ENCODE results near the gene ITGAD. TPM values are rescaled to one million over a fixed set of nuclear protein-coding genes. Genes with fewer than 3 reads are reported as not detected.

The ITGAD gene
- total and polyA plus RNA-seq, 4 donors, result 0.04 to 3.6 (median 2.1) TPM

DNA sequence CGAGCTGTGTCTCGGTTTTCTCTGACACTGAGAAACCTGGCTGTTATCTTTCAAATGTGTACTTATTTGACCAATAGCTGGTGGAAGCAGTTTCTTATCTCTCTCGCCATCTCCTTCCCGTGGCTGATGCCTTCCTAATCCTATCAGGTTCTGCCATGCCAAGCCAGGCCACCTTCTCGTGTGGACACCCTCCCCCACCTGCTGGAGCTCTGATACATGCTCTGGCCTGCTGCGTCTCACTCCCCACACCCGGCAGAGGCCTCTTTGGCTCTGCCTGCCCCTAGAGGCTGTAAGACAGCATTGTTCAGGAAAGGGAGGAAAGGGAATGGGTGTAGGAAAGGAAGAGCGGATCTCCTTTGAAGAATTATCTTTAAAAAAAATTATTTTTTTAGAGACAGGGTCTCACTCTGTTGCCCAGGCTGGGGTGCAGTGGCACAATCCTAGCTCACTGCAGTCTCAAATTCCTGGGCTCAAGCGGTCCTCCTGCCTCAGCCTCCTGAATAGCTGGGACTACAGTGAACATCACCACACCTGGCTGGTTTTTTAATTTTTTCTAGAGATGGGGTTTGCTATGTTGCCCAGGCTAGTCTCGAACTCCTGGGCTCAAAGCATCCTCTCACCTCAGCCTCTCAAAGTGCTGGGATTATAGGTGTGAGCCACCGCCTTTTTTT lies 58.7 kb downstream of the ITGAD start:
- Histone ChIP-seq H3K36me3 (ENCODE audit: control insufficient read depth in 4 of 4, insufficient read depth in 3 of 4, low read depth in 1 of 4, low read length in 3 of 4) (no peaks in the 10 kb centered on the region), H3K27me3 (ENCODE audit: control insufficient read depth in 4 of 4, insufficient read depth in 4 of 4, low read length in 3 of 4) (no peaks in the 10 kb centered on the region), H3K27ac (ENCODE audit: low read depth in 1 of 2, low read length in 2 of 2) (no peak overlapping the region), H3K4me1 (ENCODE audit: control insufficient read depth in 4 of 4, insufficient read depth in 4 of 4, low read length in 3 of 4) (peaks cover 10 to 35% (median 20%) of the 10 kb centered on the region in 4 donors), H3K9ac (ENCODE audit: low read depth in 1 of 2, low read length in 2 of 2) (no peak overlapping the region), H3K9me3 (ENCODE audit: control insufficient read depth in 4 of 4, low read length in 3 of 4) (no peaks in the 10 kb centered on the region), H3K4me3 (ENCODE audit: low read depth in 1 of 3, low read length in 3 of 3) (no peak overlapping the region)
- DNase-seq (ENCODE audit: low spot score), result no peak
- TF ChIP-seq RAD21 (IDR thresholded peaks at IDR 0.05) (peak; percentile 59 to 76), FOXA1 (IDR thresholded peaks at IDR 0.05) (no peak), EGR1 (IDR thresholded peaks at IDR 0.05; ENCODE audit: low read depth in 2 of 2) (no peak)
- TF ChIP-seq, protein P1, sequence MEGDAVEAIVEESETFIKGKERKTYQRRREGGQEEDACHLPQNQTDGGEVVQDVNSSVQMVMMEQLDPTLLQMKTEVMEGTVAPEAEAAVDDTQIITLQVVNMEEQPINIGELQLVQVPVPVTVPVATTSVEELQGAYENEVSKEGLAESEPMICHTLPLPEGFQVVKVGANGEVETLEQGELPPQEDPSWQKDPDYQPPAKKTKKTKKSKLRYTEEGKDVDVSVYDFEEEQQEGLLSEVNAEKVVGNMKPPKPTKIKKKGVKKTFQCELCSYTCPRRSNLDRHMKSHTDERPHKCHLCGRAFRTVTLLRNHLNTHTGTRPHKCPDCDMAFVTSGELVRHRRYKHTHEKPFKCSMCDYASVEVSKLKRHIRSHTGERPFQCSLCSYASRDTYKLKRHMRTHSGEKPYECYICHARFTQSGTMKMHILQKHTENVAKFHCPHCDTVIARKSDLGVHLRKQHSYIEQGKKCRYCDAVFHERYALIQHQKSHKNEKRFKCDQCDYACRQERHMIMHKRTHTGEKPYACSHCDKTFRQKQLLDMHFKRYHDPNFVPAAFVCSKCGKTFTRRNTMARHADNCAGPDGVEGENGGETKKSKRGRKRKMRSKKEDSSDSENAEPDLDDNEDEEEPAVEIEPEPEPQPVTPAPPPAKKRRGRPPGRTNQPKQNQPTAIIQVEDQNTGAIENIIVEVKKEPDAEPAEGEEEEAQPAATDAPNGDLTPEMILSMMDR (IDR thresholded peaks at IDR 0.05; ENCODE audit: low read depth, low read length, missing input control), result peak; percentile 52
- WGBS, result 53% methylated on average over 11 of the region's 11 CpGs

DNA sequence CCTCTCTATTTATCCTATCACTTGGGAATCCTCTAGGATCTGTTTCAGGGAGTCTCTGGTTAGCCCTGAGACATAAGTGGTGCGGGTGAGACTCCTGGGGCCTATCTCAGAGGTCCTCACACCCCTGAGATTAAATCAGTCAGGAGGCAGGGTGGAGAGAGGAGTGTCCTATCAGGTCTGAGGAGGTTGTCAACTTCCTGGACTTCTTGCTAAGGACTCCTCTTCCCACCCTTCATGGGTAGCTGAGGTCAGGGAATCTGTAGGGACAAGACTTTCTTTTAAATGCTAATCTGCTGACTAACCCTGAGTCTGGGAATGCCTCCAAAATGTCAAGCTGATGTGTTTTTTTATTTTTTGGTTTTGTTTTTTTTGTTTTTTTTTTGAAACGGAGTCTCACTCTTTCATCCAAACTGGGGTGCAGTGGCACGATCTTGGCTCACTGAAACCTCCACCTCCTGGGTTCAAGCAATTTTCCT lies 59.5 kb downstream of the ITGAD start:
- peaks cover 17 to 43% (median 28%) of the 10 kb centered on the region in 4 donors for H3K4me1 ChIP-seq (ENCODE audit: control insufficient read depth in 4 of 4, insufficient read depth in 4 of 4, low read length in 3 of 4)
- no peaks in the 10 kb centered on the region for H3K9me3 ChIP-seq (ENCODE audit: control insufficient read depth in 4 of 4, low read length in 3 of 4)
- WGBS, result 69% methylated on average over 3 of the region's 3 CpGs
- TF ChIP-seq, protein P2, sequence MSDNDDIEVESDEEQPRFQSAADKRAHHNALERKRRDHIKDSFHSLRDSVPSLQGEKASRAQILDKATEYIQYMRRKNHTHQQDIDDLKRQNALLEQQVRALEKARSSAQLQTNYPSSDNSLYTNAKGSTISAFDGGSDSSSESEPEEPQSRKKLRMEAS (IDR thresholded peaks at IDR 0.05), result no peak
- TF ChIP-seq, protein P3, sequence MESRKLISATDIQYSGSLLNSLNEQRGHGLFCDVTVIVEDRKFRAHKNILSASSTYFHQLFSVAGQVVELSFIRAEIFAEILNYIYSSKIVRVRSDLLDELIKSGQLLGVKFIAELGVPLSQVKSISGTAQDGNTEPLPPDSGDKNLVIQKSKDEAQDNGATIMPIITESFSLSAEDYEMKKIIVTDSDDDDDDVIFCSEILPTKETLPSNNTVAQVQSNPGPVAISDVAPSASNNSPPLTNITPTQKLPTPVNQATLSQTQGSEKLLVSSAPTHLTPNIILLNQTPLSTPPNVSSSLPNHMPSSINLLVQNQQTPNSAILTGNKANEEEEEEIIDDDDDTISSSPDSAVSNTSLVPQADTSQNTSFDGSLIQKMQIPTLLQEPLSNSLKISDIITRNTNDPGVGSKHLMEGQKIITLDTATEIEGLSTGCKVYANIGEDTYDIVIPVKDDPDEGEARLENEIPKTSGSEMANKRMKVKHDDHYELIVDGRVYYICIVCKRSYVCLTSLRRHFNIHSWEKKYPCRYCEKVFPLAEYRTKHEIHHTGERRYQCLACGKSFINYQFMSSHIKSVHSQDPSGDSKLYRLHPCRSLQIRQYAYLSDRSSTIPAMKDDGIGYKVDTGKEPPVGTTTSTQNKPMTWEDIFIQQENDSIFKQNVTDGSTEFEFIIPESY (IDR thresholded peaks at IDR 0.05), result no peak
- no peak for TF ChIP-seq RAD21 (IDR thresholded peaks at IDR 0.05)
- TF ChIP-seq JUND (IDR thresholded peaks at IDR 0.05), result no peak
- no peak for TF ChIP-seq YY1 (IDR thresholded peaks at IDR 0.05)
- TF ChIP-seq RXRA (IDR thresholded peaks at IDR 0.05), result no peak
- H3K27ac ChIP-seq (ENCODE audit: low read depth in 1 of 2, low read length in 2 of 2), result peak overlapping the region in 1 of 2 donors; percentile 21
- no peak overlapping the region for H3K4me3 ChIP-seq (ENCODE audit: low read depth in 1 of 3, low read length in 3 of 3)
- no peak for DNase-seq (ENCODE audit: low spot score)
- no peak overlapping the region for H3K9ac ChIP-seq (ENCODE audit: low read depth in 1 of 2, low read length in 2 of 2)
- no peaks in the 10 kb centered on the region for H3K36me3 ChIP-seq (ENCODE audit: control insufficient read depth in 4 of 4, insufficient read depth in 3 of 4, low read depth in 1 of 4, low read length in 3 of 4)
- no peaks in the 10 kb centered on the region for H3K27me3 ChIP-seq (ENCODE audit: control insufficient read depth in 4 of 4, insufficient read depth in 4 of 4, low read length in 3 of 4)

DNA sequence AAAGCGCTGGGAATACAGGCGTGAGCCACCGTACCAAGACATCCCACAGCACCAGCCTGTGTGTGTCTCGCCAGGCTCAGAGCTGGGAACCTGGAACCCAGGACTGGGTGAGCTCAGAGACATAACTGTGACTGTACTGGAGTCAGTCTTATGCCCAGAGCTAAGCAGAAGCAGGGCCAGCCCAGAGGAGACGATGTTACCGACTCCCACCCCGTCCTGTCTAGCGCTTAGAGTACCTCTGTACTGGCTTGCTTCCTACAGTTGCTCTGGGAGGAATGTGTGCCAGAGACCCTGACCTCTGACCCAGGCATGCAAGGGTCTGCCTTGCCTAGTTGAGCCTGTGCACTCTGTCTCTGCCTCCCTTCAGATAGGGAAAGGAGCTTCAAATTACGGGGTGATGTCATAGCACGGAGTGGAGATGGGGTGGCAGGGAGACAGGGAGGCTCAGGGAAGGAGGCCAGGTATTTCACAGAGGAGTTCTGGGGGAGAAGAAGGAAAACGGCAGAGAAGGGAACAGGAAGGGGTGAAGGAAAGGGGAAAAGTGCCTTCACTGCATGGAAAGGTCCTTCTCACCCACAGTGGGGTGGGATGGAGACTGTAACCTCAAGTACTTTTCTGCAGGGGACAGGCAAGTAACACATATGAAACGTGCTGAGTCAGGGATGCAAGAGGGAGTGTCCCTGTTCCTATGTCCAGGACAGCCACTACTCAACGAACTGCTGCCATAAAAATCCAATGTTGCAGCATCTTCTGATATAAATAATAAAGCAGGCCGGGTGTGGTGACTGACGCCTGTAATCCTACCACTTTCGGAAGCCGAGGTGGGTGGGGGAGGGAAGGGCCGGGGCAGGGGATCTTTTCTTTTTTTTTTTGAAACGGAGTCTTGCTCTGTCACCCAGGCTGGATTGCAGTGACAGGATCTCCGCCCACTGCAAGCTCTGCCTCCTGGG lies 60.4 kb downstream of the ITGAD start:
- 54% methylated on average over 20 of the region's 20 CpGs for WGBS
- Histone ChIP-seq H3K9ac (ENCODE audit: low read depth in 1 of 2, low read length in 2 of 2) (no peak overlapping the region), H3K9me3 (ENCODE audit: control insufficient read depth in 4 of 4, low read length in 3 of 4) (no peaks in the 10 kb centered on the region), H3K27ac (ENCODE audit: low read depth in 1 of 2, low read length in 2 of 2) (no peak overlapping the region), H3K4me3 (ENCODE audit: low read depth in 1 of 3, low read length in 3 of 3) (no peak overlapping the region), H3K36me3 (ENCODE audit: control insufficient read depth in 4 of 4, insufficient read depth in 3 of 4, low read depth in 1 of 4, low read length in 3 of 4) (no peaks in the 10 kb centered on the region), H3K4me1 (ENCODE audit: control insufficient read depth in 4 of 4, insufficient read depth in 4 of 4, low read length in 3 of 4) (peaks cover 18 to 48% (median 31%) of the 10 kb centered on the region in 4 donors), H3K27me3 (ENCODE audit: control insufficient read depth in 4 of 4, insufficient read depth in 4 of 4, low read length in 3 of 4) (no peaks in the 10 kb centered on the region)
- TF ChIP-seq RAD21 (IDR thresholded peaks at IDR 0.05), result no peak
- no peak for TF ChIP-seq GABPA (IDR thresholded peaks at IDR 0.05 in 1 of 2, conservative IDR thresholded peaks at IDR 0.05 in 1 of 2)
- TF ChIP-seq, protein P4, sequence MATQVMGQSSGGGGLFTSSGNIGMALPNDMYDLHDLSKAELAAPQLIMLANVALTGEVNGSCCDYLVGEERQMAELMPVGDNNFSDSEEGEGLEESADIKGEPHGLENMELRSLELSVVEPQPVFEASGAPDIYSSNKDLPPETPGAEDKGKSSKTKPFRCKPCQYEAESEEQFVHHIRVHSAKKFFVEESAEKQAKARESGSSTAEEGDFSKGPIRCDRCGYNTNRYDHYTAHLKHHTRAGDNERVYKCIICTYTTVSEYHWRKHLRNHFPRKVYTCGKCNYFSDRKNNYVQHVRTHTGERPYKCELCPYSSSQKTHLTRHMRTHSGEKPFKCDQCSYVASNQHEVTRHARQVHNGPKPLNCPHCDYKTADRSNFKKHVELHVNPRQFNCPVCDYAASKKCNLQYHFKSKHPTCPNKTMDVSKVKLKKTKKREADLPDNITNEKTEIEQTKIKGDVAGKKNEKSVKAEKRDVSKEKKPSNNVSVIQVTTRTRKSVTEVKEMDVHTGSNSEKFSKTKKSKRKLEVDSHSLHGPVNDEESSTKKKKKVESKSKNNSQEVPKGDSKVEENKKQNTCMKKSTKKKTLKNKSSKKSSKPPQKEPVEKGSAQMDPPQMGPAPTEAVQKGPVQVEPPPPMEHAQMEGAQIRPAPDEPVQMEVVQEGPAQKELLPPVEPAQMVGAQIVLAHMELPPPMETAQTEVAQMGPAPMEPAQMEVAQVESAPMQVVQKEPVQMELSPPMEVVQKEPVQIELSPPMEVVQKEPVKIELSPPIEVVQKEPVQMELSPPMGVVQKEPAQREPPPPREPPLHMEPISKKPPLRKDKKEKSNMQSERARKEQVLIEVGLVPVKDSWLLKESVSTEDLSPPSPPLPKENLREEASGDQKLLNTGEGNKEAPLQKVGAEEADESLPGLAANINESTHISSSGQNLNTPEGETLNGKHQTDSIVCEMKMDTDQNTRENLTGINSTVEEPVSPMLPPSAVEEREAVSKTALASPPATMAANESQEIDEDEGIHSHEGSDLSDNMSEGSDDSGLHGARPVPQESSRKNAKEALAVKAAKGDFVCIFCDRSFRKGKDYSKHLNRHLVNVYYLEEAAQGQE (IDR thresholded peaks at IDR 0.05), result no peak
- TF ChIP-seq HNF4A (conservative IDR thresholded peaks at IDR 0.05), result peak in 1 of 2 donors; percentile 15
- TF ChIP-seq FOXA2 (IDR thresholded peaks at IDR 0.05), result no peak
- TF ChIP-seq YY1 (IDR thresholded peaks at IDR 0.05), result peak; percentile 11
- no peak for TF ChIP-seq HNF4G (IDR thresholded peaks at IDR 0.05)
- no peak for TF ChIP-seq TAF1 (conservative IDR thresholded peaks at IDR 0.05)
- DNase-seq (ENCODE audit: low spot score), result no peak
